ENCODE data around the gene TFB2M.
A peak's percentile ranks its signal among the peaks of the same experiment; 100 is the strongest.

The TFB2M gene

GRCh38 chr1:246530482-246530881 lies 35.6 kb downstream of the TFB2M start:
- TF ChIP-seq MYC (IDR thresholded peaks at IDR 0.05; ENCODE audit: low read depth, low read length) = no peak
- no peak for TF ChIP-seq POLR2A (IDR thresholded peaks at IDR 0.05; ENCODE audit: extremely low read depth, insufficient read length)
- TF ChIP-seq CTCF (IDR thresholded peaks at IDR 0.05; ENCODE audit: low read depth, low read length) = no peak
- TF ChIP-seq MAX (IDR thresholded peaks at IDR 0.05; ENCODE audit: low read depth, low read length) = no peak
- H3K4me3 ChIP-seq (ENCODE audit: low read depth, low read length) = no peak overlapping the region
- DNase-seq (ENCODE audit: low read depth) = no peak

GRCh38 chr1:246528933-246529731 lies 36.9 kb downstream of the TFB2M start:
- H3K4me3 ChIP-seq (ENCODE audit: low read depth, low read length) = no peak overlapping the region
- no peak for DNase-seq (ENCODE audit: low read depth)
- TF ChIP-seq CTCF (IDR thresholded peaks at IDR 0.05; ENCODE audit: low read depth, low read length) = no peak
- no peak for TF ChIP-seq POLR2A (IDR thresholded peaks at IDR 0.05; ENCODE audit: extremely low read depth, insufficient read length)
- no peak for TF ChIP-seq MYC (IDR thresholded peaks at IDR 0.05; ENCODE audit: low read depth, low read length)

- no peak overlapping the region for H3K4me3 ChIP-seq (ENCODE audit: low read depth, low read length)
- peak; percentile 67 for DNase-seq (ENCODE audit: low read depth)
- no peak for TF ChIP-seq MYC (IDR thresholded peaks at IDR 0.05; ENCODE audit: low read depth, low read length)
- no peak for TF ChIP-seq CTCF (IDR thresholded peaks at IDR 0.05; ENCODE audit: low read depth, low read length)
- no peak for TF ChIP-seq POLR2A (IDR thresholded peaks at IDR 0.05; ENCODE audit: extremely low read depth, insufficient read length)
- TF ChIP-seq MAX (IDR thresholded peaks at IDR 0.05; ENCODE audit: low read depth, low read length) = no peak
Observed at GRCh38 chr1:246527402-246528088, 38.5 kb downstream of the TFB2M start.

GRCh38 chr1:246526915-246527314 lies 39.1 kb downstream of the TFB2M start:
- no peak overlapping the region for H3K4me3 ChIP-seq (ENCODE audit: low read depth, low read length)
- DNase-seq (ENCODE audit: low read depth) = no peak
- TF ChIP-seq MAX (IDR thresholded peaks at IDR 0.05; ENCODE audit: low read depth, low read length) (no peak), CTCF (IDR thresholded peaks at IDR 0.05; ENCODE audit: low read depth, low read length) (no peak), POLR2A (IDR thresholded peaks at IDR 0.05; ENCODE audit: extremely low read depth, insufficient read length) (no peak), MYC (IDR thresholded peaks at IDR 0.05; ENCODE audit: low read depth, low read length) (no peak)

- H3K4me3 ChIP-seq (ENCODE audit: low read depth, low read length) = no peak overlapping the region
- DNase-seq (ENCODE audit: low read depth) = no peak
- no peak for TF ChIP-seq MAX (IDR thresholded peaks at IDR 0.05; ENCODE audit: low read depth, low read length)
Observed at GRCh38 chr1:246526380-246526779, 39.7 kb downstream of the TFB2M start.

GRCh38 chr1:246519514-246519913 lies 46.5 kb downstream of the TFB2M start:
- H3K4me3 ChIP-seq (ENCODE audit: low read depth, low read length) = no peak overlapping the region
- TF ChIP-seq CTCF (IDR thresholded peaks at IDR 0.05; ENCODE audit: low read depth, low read length) = no peak
- TF ChIP-seq MAX (IDR thresholded peaks at IDR 0.05; ENCODE audit: low read depth, low read length) = no peak
- no peak for TF ChIP-seq MYC (IDR thresholded peaks at IDR 0.05; ENCODE audit: low read depth, low read length)
- TF ChIP-seq POLR2A (IDR thresholded peaks at IDR 0.05; ENCODE audit: extremely low read depth, insufficient read length) = no peak
- no peak for DNase-seq (ENCODE audit: low read depth)
